Glutamatergic neuron (in vitro differentiated cells): ENCODE data around the gene RBMS1. TPM values are rescaled to one million over a fixed set of nuclear protein-coding genes. Genes with fewer than 3 reads are reported as not detected.

ENCODE experiments used
- DNase-seq: peaks from one replicate; pipeline ENCODE4 v3.0.0; 2022
- H3K27ac Mint-ChIP-seq: one replicate; pipeline ENCODE4 v1.8.0; 2020; ENCODE audit warnings: mild to moderate bottlenecking, mixed read lengths, inconsistent platforms; ENCODE audit not compliant: unreplicated experiment
- H3K27me3 Mint-ChIP-seq: one replicate; pipeline ENCODE4 v1.8.0; 2020; ENCODE audit warnings: mild to moderate bottlenecking, moderate library complexity, mixed read lengths, inconsistent platforms; ENCODE audit not compliant: unreplicated experiment
- H3K36me3 Mint-ChIP-seq: one replicate; pipeline ENCODE4 v1.8.0; 2020; ENCODE audit warnings: mild to moderate bottlenecking, mixed read lengths, inconsistent platforms; ENCODE audit not compliant: unreplicated experiment
- H3K4me1 Mint-ChIP-seq: one replicate; pipeline ENCODE4 v1.8.0; 2020; ENCODE audit warnings: mild to moderate bottlenecking, low read depth, mixed read lengths, inconsistent platforms; ENCODE audit not compliant: unreplicated experiment
- H3K4me3 Mint-ChIP-seq: one replicate; pipeline ENCODE4 v1.8.0; 2020; ENCODE audit warnings: mild to moderate bottlenecking, mixed read lengths, inconsistent platforms; ENCODE audit not compliant: unreplicated experiment
- H3K9me3 Mint-ChIP-seq: one replicate; pipeline ENCODE4 v1.8.0; 2020; ENCODE audit warnings: mild to moderate bottlenecking, moderate library complexity, mixed read lengths, inconsistent platforms; ENCODE audit not compliant: unreplicated experiment
- CTCF ChIP-seq: fragments of 200-600 bp; sonication (generic); IDR thresholded peaks from one replicate; pipeline ENCODE4 v1.5.0; 2021; ENCODE audit not compliant: partially characterized antibody, unreplicated experiment
- total RNA-seq: library from RNA; stranded (reverse); fragmentation: NEBNext Ultra II Directional; extraction: Animal tissue kit (Norgen Biotek cat#: 25700); gene quantifications from one replicate; pipeline ENCODE4 v1.2.1, GENCODE V29; 2021; ENCODE audit not compliant: unreplicated experiment

The RBMS1 gene
- total RNA-seq, 1 donor from 2014 or later: 142 TPM

GRCh38 chr2:160473468-160474318 lies 19.9 kb downstream of the RBMS1 start:
- Mint-ChIP-seq H3K4me1 (peaks cover 17% of the 10 kb centered on the region), H3K27me3 (no peaks in the 10 kb centered on the region), H3K4me3 (no peak overlapping the region), H3K27ac (no peak overlapping the region), H3K9me3 (no peaks in the 10 kb centered on the region), H3K36me3 (no peaks in the 10 kb centered on the region)
- no peak for DNase-seq
- TF ChIP-seq CTCF: no peak

- no peak for DNase-seq
- H3K27me3 Mint-ChIP-seq: no peaks in the 10 kb centered on the region
- H3K4me1 Mint-ChIP-seq: peaks cover 14% of the 10 kb centered on the region
- no peaks in the 10 kb centered on the region for H3K36me3 Mint-ChIP-seq
- H3K4me3 Mint-ChIP-seq: no peak overlapping the region
- H3K9me3 Mint-ChIP-seq: no peaks in the 10 kb centered on the region
- H3K27ac Mint-ChIP-seq: no peak overlapping the region
- no peak for TF ChIP-seq CTCF
Observed at GRCh38 chr2:160472839-160473251, 20.8 kb downstream of the RBMS1 start.

- peaks cover 2% of the 10 kb centered on the region for H3K27me3 Mint-ChIP-seq
- H3K36me3 Mint-ChIP-seq: no peaks in the 10 kb centered on the region
- H3K27ac Mint-ChIP-seq: no peak overlapping the region
- TF ChIP-seq CTCF: no peak
- no peak overlapping the region for H3K4me3 Mint-ChIP-seq
- peaks cover 17% of the 10 kb centered on the region for H3K4me1 Mint-ChIP-seq
- no peaks in the 10 kb centered on the region for H3K9me3 Mint-ChIP-seq
- DNase-seq: no peak
Observed at GRCh38 chr2:160471950-160472349, 21.7 kb downstream of the RBMS1 start.

- no peak for TF ChIP-seq CTCF
- no peak for DNase-seq
- Mint-ChIP-seq H3K9me3 (no peaks in the 10 kb centered on the region), H3K36me3 (no peaks in the 10 kb centered on the region), H3K27me3 (peaks cover 2% of the 10 kb centered on the region), H3K4me1 (peaks cover 18% of the 10 kb centered on the region), H3K27ac (no peak overlapping the region), H3K4me3 (no peak overlapping the region)
Observed at GRCh38 chr2:160469621-160470204, 23.9 kb downstream of the RBMS1 start.

GRCh38 chr2:160469164-160469563 lies 24.4 kb downstream of the RBMS1 start:
- H3K4me3 Mint-ChIP-seq: no peak overlapping the region
- no peak for DNase-seq
- H3K4me1 Mint-ChIP-seq: peaks cover 18% of the 10 kb centered on the region
- no peaks in the 10 kb centered on the region for H3K9me3 Mint-ChIP-seq
- TF ChIP-seq CTCF: no peak
- no peaks in the 10 kb centered on the region for H3K36me3 Mint-ChIP-seq
- H3K27ac Mint-ChIP-seq: no peak overlapping the region
- H3K27me3 Mint-ChIP-seq: peaks cover 2% of the 10 kb centered on the region
